ENCODE measurements around the gene GARIN3.

The GARIN3 gene

DNA sequence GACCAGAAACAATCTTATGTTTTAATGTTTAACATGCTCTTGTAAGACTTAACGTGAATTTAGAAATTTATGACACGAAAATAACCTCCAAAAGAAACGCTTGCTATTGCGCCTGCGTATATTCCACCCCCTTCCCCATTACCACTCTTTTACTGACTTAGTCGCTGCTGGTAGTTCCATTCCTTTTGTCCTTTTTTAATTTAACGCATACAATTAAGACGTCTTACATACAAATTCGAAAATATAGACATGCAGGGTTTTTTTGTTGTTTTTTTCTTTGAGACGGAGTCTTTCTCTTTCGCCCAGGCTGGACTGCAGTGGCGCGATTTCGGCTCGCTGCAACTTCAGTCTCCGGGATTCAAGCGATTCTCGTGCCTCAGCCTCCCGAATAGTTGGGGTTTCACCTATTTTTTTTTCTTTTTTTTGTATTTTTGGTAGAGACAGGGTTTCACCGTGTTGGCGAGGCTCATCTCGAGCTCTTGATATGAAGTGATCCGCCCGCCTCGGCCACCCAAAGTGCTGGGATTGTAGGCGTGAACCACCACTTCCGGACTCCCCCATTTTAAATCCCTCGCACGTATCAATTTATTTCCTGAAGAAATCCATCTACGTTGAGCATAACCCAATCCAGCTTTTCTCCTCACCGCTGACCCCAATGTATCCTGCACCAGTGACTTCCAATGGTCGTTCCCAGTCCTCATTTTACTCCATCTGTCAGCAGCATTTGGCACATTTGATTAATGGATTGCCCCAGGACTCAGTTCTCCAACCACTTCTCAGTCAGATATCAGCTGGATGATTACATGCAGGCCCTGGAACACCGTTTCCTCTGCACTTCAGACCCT is 22.7 kb downstream of the GARIN3 start:
- no peak for DNase-seq

DNA sequence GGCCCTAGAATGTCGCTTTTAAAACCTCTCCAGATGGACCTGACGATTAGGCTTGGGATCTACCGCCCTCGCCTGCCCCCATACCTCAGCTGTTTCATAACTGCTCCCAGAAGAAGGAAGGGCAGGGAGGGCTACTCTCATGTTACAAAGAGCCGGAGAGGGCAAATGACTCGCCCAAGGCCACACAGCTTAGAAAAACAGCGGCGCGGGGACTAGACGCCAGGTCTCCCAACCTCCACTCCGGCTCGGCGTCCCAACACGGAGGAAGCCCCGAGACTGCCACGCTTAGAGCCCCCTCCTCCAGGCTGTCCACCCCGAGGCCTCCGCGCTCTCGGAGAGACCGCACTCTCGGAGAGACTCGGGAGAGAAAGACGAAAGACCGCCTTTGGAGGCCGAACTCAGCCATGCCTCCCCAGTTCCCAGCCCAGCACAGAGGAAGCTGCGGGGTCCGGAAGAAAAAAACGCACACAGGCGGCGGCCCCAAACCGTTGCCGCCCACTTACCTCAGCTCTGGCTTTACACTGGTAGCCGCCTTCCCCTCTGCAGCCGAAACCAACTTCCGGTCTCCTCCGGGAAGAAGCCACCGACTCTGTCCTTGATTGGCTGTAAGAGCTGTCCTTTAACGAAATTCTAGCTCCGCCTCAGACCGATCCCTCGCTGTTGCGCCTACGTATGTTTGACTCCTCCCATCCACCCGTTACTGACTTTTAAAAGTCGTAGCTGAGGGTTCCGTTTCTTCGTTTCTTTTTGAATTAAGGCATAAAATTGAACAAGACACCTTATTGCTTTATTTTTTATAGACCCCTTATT is 23.5 kb downstream of the GARIN3 start, which contains the start of gene MED7:
Gene MED7, minus strand, starts transcription at position 549 of the 810 bp plus-strand sequence. CDS start 3,434 bp downstream, outside the sequence.
- DNase-seq = peak; percentile 87

DNA sequence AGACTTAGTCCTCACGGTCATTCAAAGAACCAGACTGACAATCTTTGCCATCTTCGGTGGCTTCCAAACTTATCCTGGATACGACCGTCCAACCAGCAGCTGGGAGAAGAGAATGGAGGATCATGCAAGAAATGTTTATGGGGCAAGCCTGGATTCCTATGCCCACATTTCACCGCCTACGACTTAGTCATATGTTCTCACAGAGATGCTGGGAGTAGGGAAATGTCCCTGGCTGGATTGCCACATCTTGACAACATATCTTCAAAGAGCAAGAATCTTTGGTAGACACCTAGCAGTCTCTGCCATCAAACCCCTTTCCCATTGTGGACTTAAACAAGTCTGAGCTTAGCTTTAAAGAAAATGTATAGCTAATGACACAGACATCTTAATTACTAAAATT is 28.4 kb downstream of the GARIN3 start:
- DNase-seq = no peak

DNA sequence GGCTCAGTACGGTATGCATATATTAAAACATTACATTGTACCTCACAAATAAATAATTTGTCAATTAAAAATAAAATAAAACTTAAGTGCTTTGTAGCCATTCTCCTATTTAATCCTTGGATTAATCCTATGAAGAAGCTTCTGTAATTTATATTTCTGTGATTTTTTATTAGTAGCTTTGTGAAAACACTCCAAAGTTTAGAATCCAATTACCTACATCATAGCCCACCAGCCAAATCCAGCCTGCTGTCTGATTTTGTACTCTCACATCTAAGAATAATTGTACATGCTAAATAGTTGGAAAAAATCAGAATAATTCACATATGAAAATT is 33.8 kb downstream of the GARIN3 start:
- DNase-seq = no peak

DNA sequence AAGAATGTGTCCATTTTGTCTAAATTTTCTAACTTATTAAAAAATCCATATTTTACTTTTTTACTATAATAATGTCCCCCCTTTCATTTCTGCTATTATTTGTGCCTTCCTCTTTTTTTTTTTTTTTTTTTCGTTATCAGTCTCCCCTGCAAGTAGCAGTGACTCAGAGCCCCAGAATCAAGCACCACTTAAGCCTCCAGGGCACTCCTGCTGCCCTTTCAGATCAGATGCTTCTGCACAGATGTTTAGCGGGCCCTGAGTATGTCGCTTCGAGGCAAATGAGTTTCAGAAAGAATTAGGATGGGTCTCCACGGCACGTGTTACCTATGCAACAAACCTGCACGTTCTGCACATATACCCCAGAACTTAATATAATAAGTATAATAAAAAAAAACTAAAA is 35.1 kb downstream of the GARIN3 start:
- DNase-seq = no peak

DNA sequence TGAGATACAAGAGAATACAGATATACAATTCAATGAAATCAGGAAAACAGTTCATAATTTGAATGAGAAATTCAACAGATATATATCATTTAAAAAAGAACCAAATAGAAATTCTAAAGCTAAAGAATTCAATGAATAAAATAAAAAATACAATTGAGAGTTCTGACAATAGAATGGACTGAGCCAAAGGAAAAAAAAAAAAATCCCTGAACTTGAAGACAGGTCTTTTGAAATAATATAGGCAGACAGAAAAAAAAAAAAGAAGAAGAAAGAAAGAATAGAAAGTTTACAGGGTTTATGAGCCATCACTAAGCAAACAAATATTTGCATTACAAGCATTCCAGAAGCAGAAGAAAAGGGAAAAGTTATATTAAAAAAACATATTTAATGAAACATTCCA is 44.4 kb downstream of the GARIN3 start:
- no peak for DNase-seq

DNA sequence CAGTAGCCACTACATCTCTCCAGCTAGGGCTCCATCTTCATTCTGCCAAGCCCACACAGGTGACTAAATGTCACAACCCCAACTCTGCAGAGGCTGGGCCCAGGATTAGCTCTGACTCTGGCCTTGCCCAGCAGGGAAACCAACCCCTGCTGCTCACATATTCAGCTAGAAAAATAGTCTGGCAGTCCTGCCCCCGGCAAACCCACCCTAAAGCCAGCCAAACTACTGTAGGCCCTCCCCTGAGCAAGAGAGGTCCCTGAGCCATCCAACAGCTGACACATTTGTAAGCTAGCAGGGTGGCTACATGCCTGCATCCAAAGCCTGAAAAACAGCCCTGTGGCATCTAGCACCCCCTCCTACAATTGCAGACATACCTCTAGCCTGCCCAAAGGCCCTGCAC is 46.0 kb downstream of the GARIN3 start:
- no peak for DNase-seq

DNA sequence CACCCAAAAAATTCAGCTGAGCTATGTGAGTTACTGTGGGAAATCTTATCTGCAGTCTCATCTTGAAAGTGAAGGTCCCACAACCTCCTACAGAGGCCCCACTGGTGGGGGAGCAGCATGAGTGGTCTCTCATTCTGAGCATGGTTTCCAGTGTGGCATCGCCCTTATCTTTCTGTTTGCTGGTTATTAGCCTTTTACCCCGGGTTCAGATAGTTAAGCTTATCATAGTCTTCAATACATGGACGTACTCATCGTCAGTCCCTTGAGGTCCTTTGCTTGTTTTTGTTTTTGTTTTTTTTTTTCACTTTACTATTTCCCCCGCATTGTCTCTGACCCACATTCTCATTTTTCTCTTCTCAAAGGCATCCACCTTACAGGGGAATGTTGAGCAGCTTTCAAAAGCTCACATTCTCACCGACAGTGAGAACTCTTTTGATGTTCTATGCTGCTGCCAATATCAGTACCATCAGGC is 49.5 kb downstream of the GARIN3 start:
- DNase-seq = no peak

DNA sequence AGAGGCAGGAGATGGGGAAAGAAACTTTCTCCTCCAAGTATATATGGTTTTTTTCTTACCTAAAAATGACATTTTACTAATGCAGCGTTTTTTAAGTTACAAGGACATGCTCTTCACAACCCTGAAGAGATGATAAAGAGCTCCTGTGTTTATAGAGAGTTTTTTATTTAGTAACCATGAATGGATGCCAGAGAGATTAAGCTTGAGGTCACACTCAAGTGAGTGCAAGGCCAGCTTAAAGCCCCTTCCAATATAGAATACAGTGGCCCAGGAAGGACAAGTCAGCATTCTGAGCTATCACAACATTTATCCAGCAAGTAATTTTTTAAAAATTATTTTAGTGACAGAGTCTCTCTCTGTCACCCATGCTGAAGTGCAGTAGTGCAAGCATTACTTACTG is 50.6 kb downstream of the GARIN3 start:
- DNase-seq = no peak

DNA sequence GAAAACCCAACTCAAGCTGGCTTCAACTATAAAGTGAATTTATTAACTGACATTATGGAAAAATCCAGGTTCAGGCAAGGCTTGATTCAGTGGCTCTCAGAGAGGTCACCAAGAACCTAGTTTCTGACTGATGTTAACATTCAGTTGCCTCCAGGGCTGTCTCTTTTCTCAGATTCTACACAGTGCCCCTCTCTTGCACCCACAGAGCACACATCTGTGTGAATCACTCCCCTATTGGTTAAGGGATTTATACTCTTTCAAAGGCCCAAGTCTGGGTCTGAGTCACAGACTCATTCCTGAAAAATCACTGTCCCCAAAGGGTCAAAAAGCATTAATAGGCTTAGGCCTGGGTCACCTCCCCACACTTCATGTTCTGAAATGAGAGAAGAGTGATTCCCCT is 51.1 kb downstream of the GARIN3 start:
- DNase-seq = no peak

DNA sequence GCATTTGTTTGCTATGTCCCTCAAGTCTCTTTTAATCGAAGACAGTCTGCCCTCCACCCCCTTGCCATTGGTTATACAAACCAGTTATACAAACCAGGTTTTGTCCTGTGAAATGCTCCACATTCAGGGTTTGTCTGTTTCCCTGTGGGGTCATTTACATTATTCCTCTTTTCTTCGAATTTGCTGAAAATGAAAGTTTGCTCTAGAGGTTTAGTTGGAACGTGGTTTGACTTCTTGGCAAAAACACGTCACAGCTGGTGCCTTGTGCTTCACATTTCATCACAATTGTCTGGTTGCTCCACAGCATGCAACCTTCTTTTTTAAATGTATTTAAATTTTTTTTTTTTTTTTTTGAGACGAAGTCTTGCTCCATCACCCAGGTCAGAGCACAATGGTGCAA is 53.1 kb downstream of the GARIN3 start:
- DNase-seq = no peak
